NCI-H82 (cell line): ENCODE results near the gene LAMP2.
"Not testable (repeated sequence)": the region's sequence is repeated elsewhere in the genome, so short reads cannot be mapped to it uniquely, and the experiment has no call there.

Experiments
- DNase-seq: peaks from one replicate; lab custom pipeline; 2025; lab: John Stamatoyannopoulos, UW

Gene LAMP2

DNA sequence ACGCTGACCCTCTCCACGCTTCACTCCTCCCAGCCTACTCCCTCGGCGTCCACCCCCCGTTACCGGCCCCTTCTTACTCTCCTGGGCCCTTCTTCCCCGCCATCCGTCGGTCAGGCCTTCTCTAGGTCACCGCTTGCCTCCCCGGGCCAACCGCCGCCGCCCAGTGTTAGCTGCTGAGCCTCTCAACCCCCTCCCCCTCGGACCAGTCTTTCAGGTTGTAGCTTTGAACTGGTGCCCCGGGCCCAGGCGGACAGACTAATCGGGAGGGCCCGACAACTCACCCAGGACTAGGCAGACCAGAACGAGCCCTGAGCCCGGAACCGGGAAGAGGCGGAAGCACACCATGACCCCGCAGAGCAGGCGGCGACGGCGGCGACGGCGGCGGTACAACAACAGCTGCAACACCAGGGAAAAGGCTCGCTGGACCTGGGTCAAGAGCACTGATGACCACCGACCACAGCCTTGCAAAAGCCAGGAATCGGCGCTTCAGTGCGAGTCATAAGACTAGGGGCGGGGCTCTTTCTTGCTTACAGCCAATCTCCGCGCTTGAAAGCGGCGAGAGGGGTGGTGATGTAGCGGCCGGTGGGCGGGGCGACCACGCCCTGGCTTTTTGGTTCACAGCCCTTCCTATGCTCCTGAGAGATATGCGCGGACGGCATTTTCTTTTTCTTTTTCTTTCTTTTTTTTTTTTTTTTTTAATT lies at the start of gene LAMP2:
TSS of gene LAMP2 (minus strand) at position 472 of the 701 bp plus-strand sequence. CDS start at position 345, 127 bp downstream.
- peak; percentile 96 for DNase-seq

DNA sequence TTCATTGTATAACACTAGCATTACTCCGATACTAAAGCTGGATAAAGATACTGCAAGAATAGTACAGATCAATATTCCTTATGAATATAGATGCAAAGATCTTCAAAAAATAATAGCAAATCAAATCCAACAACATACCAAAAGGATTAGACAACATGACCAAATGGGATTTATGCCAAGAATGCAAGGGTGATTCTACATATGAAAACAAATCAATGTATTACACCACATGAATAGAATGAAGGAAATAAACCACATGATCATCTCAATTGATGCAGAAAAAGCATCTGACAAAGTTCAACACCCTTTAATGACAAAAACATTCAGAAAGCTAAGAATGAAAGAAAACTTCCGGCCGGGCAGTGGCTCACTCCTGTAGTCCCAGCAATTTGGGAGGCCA lies 48.8 kb upstream of the LAMP2 start:
- DNase-seq: no peak

- DNase-seq: peak; percentile 49
Measured at GRCh38 chrX:120514236-120514635, 45.1 kb upstream of the LAMP2 start.

GRCh38 chrX:120512627-120513026 lies 43.5 kb upstream of the LAMP2 start:
- no peak for DNase-seq

DNA sequence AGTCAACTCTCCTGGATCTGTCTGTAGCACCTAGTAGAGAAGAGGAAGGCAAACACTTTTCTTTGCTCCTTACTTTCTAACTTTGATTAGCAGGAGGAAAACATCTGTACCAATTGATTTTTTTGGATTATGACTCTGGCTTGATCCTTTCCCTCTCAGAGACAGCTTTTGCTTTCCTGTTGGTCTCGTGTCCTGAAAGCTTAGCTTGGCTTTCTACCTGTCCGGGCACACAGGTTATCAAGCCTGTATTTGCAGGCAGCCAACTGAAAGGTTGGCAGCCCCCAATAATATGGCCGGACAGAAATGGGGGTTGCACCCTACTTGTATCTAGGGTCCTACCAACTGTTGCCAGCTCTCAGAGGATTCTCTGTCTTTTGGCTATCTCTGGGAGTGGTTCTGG lies 43.1 kb upstream of the LAMP2 start:
- DNase-seq: no peak

GRCh38 chrX:120504569-120504968 lies 35.5 kb upstream of the LAMP2 start:
- DNase-seq: no peak

DNA sequence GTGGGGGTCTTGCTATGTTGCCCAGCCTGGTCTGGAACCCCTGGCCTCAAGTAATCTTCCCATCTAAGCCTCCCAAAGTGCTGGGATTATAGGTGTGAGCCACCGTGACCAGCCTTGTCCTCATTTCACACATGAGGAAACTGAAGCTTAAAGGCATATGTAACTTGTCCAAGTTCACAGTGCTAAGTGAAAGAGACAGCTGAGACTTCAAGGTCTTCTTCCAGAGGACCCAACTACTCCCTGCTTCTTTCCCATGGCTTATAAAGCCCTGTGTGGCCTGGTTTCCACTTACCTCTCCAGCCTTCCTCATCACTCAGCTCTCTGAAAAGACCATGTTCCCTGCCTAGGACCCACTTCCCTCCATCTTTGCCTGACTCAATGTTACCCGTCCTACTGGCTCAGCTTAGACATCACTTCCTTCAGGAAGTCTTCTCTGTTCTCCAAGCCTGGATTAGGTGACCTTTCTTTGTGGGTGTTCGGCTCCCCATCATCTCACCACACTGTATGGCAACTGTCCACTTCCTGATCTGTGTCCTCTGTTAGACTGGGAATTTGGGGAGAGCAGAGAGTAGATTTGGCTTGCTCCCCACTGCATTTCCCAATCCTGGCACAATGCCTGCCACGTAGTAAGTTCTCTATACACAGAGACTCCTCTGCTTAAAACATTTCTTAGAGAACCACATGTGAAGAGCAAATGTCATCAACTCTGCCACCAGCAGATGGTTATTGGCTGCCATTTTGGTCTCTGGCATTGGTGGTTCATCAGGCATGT lies 30.4 kb upstream of the LAMP2 start:
- DNase-seq: no peak

DNA sequence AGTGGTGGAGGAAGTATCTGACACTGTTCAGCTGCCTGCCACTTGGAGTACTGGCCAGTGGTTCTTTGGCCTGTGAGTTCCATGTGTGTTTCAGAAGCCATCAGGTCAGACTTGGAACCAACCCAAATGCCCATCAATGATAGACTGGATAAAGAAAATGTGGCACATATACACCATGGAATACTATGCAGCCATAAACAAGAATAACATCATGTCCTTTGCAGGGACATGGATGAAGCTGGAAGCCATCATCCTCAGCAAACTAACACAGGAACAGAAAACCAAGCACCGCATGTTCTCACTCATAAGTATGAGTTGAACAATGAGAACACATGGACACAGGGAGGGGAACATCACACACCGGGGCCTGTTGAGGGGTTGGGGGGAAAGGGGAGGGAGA lies 21.0 kb upstream of the LAMP2 start:
- DNase-seq: not testable (repeated sequence)

GRCh38 chrX:120486786-120487185 lies 17.7 kb upstream of the LAMP2 start:
- DNase-seq: no peak

DNA sequence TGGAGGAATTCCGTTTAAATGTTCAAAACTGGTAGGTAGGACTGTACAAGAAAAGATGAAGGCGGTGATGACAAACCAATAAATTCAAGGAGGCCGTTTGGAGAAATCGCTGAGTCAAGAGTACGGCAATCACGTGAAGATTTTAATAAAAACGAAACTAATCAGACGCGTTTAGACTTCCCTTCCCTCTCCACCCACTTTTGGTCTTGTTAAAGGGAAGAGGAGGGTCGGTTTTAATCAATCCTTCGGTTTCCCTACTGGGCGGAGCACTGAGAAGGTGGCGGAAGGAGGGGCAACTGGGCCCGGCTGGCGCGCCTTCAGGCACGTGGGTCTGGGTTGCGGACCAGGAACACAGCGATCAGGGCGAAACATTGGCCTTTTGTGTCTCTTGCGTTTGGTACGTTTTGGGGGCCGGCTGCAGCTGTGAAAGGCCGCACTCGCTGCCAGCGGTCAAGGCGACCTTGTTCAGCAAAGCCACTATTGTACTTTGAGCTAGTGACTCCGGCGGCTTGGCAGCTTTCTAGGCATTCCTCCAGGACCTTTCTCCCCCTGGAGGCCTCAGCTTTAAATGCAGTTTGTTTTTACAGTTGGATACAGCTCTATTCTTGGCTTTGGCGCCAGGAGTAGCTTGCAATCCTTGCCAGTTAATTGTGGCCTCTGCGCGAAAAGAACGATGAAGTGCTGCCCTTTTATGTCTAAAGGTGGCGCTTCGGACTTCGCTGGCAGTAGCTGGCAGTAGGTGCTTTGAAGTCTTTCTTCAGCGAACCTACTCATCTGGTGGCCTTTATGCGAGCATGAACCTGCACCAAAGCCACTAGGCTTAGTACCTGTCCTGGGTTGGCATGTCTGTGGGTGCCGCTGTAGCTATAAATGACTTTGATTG lies 16.8 kb upstream of the LAMP2 start:
- DNase-seq: peak; percentile 53

- no peak for DNase-seq
Measured at GRCh38 chrX:120485315-120485637, 16.2 kb upstream of the LAMP2 start.

GRCh38 chrX:120477453-120477852 lies 8.4 kb upstream of the LAMP2 start:
- no peak for DNase-seq

DNA sequence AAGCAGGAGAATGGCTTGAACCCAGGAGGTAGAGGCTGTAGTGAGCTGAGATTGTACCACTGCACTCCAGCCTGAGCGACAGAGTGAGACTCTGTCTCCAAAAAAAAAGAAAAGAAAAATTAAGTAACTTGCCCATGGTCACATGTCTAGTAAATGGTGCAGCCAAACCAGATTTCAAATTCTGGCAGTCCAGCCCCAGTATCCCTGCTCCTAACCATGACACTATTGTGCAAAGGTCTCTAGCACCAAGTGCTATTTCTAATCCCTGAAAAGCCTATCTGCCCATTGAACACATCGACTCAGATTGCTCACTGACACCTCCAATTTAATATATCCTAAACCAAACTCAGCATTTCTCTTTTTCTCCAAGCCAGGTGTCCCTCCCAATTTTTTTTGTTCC lies 7.6 kb upstream of the LAMP2 start:
- DNase-seq: no peak

- peak; percentile 26 for DNase-seq
Measured at GRCh38 chrX:120475447-120475846, 6.4 kb upstream of the LAMP2 start.

DNA sequence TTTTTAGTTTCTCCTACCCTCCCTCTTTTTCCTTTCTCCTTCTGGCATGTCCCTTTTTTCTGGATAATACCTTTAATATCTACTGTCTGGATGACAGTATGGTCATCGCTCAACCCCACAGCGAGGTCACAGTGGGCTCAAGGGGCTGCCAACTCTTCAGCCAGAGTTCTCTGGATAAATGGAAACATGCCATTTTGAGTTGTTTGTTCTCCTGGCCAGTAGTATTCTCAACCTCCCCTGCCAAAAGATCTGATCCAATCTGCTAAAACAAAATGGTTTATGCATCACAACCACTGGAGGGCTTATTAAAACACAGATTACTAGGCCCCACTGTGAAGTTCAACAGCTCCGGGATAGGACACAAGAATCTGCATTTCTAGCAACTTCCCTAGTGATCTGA lies 5.0 kb upstream of the LAMP2 start:
- no peak for DNase-seq

- not testable (repeated sequence) for DNase-seq
Measured at GRCh38 chrX:120469657-120470056, 561 bp upstream of the LAMP2 start.

GRCh38 chrX:120468479-120468824 lies 644 bp downstream of the LAMP2 start:
- DNase-seq: no peak

GRCh38 chrX:120468071-120468470 lies 1.0 kb downstream of the LAMP2 start:
- no peak for DNase-seq

DNA sequence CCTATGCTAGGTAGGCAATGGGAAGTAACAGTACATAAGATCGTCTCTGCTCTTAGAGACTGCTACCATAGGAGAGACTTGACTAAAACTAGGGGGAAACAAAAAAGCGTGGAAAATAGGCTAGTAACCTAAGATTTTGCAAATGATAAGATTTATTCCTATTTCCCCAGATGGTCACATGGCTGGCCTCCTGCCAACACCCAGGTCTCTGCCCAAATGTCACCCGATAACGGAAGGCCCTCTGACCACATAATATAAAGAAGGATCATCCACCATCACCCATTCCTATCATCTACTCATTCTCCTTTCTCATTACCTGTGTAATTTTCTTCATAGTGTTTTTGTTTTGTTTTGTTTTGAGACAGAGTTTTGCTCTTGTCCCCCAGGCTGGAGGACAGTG lies 4.7 kb downstream of the LAMP2 start:
- DNase-seq: no peak

DNA sequence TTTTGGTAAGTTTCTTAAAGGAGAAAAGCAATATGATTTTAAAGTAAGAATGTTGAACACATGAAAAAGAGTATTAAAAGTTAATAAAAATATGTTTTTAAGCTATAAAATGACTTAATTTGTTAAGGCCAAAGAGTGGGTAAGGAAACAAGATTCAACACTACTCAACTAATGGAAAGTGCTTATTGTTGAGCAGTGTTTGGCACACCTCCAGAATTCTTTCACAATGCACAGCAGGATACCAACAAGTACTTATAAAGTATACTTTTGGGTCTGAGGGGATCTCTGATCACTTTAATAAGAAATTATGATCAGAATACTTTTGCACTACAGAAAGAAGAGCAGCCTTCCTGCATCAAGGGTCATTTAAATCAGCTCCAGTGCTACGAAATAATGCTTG lies 5.9 kb downstream of the LAMP2 start:
- no peak for DNase-seq

GRCh38 chrX:120462370-120462769 lies 6.7 kb downstream of the LAMP2 start:
- DNase-seq: no peak

- DNase-seq: no peak
Measured at GRCh38 chrX:120459309-120459708, 9.8 kb downstream of the LAMP2 start.

GRCh38 chrX:120457766-120458180 lies 11.3 kb downstream of the LAMP2 start:
- DNase-seq: no peak
